ENCODE results near the gene ANGPTL2.

- TF ChIP-seq CTCF (conservative IDR thresholded peaks at IDR 0.05; ENCODE audit: low read length): no peak
- TF ChIP-seq EZH2phosphoT487 (IDR thresholded peaks at IDR 0.05; ENCODE audit: borderline replicate concordance, low read depth, low read length): no peak
Measured at GRCh38 chr9:127144670-127145445, 22.4 kb upstream of the ANGPTL2 start.
